HuH-7.5 (cell line): ENCODE data around the gene APEH.

Experiments used
- DNase-seq: peaks from one replicate; pipeline ENCODE4 v3.0.0; 2011; ENCODE audit warnings: low spot score

APEH gene

GRCh38 chr3:49727924-49728361 lies 53.8 kb downstream of the APEH start:
- DNase-seq: no peak

- no peak for DNase-seq
These were observed 55.9 kb downstream of the APEH start for GRCh38 chr3:49729966-49730609.

DNA sequence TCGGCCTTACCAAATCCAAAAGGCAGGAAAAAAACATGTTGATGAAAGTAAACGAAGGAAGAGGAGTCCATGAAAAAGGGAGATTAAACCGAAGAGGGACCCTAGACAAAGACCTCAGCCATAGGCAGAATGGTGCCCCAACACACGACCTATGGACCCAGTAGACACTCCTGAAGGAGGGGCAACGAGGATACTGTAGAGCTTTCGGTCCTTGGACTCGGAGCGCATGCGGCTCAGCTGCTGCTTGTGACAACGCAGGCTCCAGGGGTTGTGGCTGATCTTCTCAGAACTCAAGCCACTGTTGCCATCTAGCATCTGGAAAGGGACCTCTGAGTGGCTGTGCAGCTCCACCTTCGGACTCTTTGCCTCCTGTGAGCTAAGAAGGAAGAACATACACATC lies 58.4 kb downstream of the APEH start:
- no peak for DNase-seq

- no peak for DNase-seq
These were observed 59.4 kb downstream of the APEH start for GRCh38 chr3:49733551-49733950.
